Measurements from ENCODE around the gene STT3B.

The STT3B gene

DNA sequence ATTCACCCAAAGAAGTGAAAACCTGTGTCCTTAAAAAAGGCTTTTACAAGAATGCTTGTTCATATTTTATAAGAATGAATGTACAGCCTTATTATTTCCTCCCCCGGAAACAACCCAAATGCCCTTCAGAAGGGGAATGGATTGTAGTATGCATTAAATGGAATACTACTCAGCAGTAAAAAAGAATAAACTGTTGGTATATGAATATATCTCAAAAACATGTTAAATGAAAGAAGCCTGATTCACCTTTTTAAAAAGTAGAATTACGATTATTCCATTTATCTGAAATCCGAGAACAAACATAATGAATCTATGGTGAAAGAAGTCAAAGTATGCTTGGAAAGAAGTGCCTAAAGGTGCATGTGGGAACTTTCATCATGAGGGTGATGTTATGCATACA, 20.5 kb downstream of the STT3B start:
- no peak for TF ChIP-seq TAF1 (IDR thresholded peaks at IDR 0.05; ENCODE audit: borderline replicate concordance, low read depth, low read length)
- no peak for TF ChIP-seq POLR2AphosphoS5 (IDR thresholded peaks at IDR 0.05; ENCODE audit: low read depth, low read length)
- no peak for TF ChIP-seq POLR2A (IDR thresholded peaks at IDR 0.05; ENCODE audit: low read depth, low read length)
- FAIRE-seq (no peak), DNase-seq (ENCODE audit: insufficient read length) (no peak)

DNA sequence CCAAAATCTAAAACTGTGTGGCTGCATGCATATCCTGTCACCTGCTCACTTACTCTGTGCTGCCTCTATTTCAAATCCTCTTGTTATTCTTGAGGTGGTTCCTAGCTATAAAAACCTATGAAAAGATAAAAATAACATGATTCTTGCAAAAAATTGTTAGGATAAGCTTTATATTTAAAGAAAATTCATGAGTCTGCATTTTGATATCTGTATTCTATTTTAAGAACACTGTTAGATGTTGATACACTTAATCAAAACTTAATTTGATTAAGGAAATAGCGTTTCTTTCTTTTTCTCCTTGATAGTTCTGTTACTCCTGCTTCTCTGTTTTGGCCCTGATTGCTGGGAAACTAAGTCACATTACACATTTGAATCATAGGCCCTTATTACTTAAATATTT, 22.5 kb downstream of the STT3B start:
- FAIRE-seq: no peak
- TF ChIP-seq POLR2AphosphoS5 (IDR thresholded peaks at IDR 0.05; ENCODE audit: low read depth, low read length): no peak
- no peak for TF ChIP-seq TAF1 (IDR thresholded peaks at IDR 0.05; ENCODE audit: borderline replicate concordance, low read depth, low read length)
- no peak for TF ChIP-seq POLR2A (IDR thresholded peaks at IDR 0.05; ENCODE audit: low read depth, low read length)
- no peak for DNase-seq (ENCODE audit: insufficient read length)

DNA sequence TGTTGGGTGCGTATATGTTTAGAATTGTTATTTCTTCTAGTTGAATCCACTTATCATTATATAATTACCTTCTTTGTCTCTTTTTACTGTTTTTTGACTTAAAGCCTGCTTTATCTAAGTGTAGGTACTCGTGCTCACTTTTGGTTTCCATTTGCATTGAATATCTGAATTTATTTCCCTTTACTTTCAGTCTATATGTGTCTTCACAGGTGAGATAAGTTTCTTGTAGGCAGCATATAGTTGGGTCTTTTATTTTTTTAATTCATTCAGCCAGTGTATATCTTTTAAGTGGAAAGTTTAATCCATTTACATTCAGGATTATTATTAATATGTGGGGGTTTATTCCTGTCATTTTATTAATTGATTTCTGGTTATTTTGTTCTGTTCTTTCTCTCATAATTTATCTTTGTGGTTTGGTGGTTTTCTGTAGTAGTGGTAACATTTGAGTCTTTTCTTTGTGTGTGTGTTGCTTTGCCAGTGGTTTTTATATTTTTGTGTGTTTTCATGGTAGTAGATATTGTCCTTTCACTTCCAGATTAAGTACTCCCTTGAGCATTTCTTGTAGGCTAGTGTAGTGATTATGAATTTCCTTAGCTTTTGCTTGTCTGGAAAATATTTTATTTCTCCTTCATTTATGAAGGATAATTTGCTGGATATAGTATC, 27.3 kb downstream of the STT3B start:
- no peak for FAIRE-seq
- TF ChIP-seq TAF1 (IDR thresholded peaks at IDR 0.05; ENCODE audit: borderline replicate concordance, low read depth, low read length) (no peak), POLR2A (IDR thresholded peaks at IDR 0.05; ENCODE audit: low read depth, low read length) (no peak), POLR2AphosphoS5 (IDR thresholded peaks at IDR 0.05; ENCODE audit: low read depth, low read length) (no peak)
- DNase-seq (ENCODE audit: insufficient read length): no peak

DNA sequence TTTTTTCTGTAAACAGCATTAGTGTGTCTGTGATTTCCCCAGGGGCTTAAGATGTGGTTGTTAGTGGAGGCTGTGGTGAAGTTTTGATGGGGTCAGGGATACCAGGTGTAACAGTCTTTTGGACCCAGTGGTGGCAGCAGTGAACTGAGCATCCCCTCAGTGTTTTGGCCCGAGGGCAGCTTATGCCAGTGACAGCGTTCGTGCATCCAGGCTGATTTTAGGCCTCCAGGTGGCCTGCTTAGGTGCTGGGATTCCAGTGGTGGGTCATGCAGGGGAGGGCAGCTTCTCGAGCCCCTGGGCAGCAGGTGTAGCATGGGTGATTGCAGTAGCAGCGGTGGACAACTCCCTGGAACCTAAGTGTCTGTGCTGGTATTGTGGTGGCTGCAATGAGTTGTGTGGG, 29.2 kb downstream of the STT3B start:
- no peak for DNase-seq (ENCODE audit: insufficient read length)
- TF ChIP-seq TAF1 (IDR thresholded peaks at IDR 0.05; ENCODE audit: borderline replicate concordance, low read depth, low read length): no peak
- no peak for TF ChIP-seq POLR2A (IDR thresholded peaks at IDR 0.05; ENCODE audit: low read depth, low read length)
- no peak for TF ChIP-seq POLR2AphosphoS5 (IDR thresholded peaks at IDR 0.05; ENCODE audit: low read depth, low read length)
- no peak for FAIRE-seq

DNA sequence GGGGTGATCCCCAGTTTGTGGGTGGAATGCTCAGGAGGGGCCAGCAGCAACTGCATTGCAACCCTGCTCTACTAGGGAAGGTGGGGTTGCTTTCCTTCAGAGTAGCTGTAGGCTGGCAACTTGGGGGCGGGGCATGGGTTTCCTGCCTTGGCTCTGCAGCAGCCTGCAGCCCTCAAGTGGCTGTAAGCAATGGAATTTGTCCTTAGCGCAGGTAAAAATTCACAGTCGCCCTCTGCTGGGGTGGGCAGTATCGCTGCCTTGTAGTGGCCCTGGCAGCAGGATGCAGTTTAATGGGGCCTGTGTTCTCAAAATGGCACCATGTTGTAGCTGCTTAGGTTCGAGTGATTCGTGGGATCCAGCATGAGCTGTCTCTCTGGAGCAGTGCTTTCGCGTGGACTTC, 29.8 kb downstream of the STT3B start:
- FAIRE-seq (no peak), DNase-seq (ENCODE audit: insufficient read length) (no peak)
- TF ChIP-seq TAF1 (IDR thresholded peaks at IDR 0.05; ENCODE audit: borderline replicate concordance, low read depth, low read length) (no peak), POLR2A (IDR thresholded peaks at IDR 0.05; ENCODE audit: low read depth, low read length) (no peak), POLR2AphosphoS5 (IDR thresholded peaks at IDR 0.05; ENCODE audit: low read depth, low read length) (no peak)

DNA sequence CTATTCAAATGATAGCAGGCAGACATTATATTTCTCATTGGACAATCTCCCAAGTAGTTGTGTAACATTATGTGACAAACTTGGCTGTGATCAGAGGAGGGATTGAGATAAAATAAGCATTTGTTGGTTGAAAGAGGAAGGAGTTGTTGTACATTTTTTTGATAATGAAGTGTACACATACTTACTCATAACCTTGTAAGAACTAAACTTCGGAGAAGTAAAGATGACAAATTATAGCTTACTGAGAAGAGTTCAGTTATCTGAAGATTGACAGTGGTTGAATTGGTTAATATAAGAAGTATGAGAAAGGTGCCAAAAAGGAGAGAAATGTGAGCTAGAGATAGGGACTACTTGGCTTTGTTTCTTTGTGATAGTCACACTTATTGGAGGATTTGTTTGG, 32.6 kb downstream of the STT3B start:
- FAIRE-seq (no peak), DNase-seq (ENCODE audit: insufficient read length) (no peak)
- TF ChIP-seq TAF1 (IDR thresholded peaks at IDR 0.05; ENCODE audit: borderline replicate concordance, low read depth, low read length) (no peak), POLR2A (IDR thresholded peaks at IDR 0.05; ENCODE audit: low read depth, low read length) (no peak), POLR2AphosphoS5 (IDR thresholded peaks at IDR 0.05; ENCODE audit: low read depth, low read length) (no peak)

DNA sequence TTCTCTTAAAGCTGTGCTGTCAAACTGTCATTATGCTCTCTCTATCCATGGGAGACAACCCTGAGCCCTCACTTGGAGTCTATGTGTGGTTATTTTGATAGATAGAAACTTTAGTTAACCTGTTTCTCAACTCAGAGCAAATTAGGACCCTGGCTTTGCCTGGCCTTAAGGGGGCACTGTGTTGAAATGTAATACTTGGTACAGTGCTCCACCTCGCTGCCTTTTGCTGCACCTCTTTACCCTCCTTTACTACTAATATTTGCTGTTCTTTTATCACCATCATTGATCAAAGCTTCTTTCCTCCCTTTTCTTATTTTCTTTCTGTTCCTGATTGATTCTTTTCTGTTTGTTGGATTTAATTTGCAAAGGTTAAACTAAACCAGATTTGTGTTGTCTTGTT, 34.3 kb downstream of the STT3B start:
- no peak for TF ChIP-seq POLR2A (IDR thresholded peaks at IDR 0.05; ENCODE audit: low read depth, low read length)
- no peak for TF ChIP-seq POLR2AphosphoS5 (IDR thresholded peaks at IDR 0.05; ENCODE audit: low read depth, low read length)
- no peak for TF ChIP-seq TAF1 (IDR thresholded peaks at IDR 0.05; ENCODE audit: borderline replicate concordance, low read depth, low read length)
- peak; percentile 82 for FAIRE-seq
- DNase-seq (ENCODE audit: insufficient read length): no peak

DNA sequence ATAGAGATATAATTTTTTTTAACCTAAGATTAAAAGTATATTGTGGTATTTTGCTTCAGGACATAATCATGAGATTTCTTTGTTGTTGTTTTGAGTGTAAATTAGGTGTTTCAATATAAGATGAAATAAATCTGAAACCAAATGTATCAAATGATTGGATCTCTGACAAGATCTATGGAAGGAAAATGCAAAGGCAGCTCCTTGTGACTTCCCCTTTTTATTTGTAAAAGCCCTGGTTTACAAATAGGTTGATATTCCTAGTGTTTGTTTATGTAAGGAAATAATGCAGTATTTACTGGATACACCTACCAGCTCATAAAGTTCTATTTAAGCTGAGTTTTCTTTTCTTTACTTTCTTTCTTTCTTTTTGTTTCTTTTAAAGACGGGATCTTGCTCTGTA, 35.9 kb downstream of the STT3B start:
- FAIRE-seq: no peak
- TF ChIP-seq TAF1 (IDR thresholded peaks at IDR 0.05; ENCODE audit: borderline replicate concordance, low read depth, low read length) (no peak), POLR2A (IDR thresholded peaks at IDR 0.05; ENCODE audit: low read depth, low read length) (no peak), POLR2AphosphoS5 (IDR thresholded peaks at IDR 0.05; ENCODE audit: low read depth, low read length) (no peak)
- DNase-seq (ENCODE audit: insufficient read length): no peak

DNA sequence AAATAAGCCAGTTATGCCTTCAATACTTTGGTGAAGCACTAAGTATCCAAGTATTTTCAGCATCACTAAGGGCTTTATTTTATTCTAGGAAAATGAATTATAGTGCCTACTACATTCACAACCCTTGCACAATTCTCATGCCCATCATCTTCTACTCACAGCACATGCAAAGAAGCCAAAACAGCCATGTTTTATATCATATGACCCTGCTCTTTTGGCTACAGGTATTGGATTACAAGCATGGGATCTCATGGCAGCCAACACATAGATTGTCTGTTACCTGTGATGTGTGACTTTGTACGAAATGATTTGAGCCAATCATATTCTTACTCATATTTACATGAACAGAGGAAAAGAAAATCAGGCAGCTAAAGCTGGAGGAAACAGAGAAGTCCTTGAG, 38.6 kb downstream of the STT3B start:
- FAIRE-seq: peak; percentile 30
- TF ChIP-seq POLR2A (IDR thresholded peaks at IDR 0.05; ENCODE audit: low read depth, low read length): no peak
- TF ChIP-seq POLR2AphosphoS5 (IDR thresholded peaks at IDR 0.05; ENCODE audit: low read depth, low read length): no peak
- no peak for TF ChIP-seq TAF1 (IDR thresholded peaks at IDR 0.05; ENCODE audit: borderline replicate concordance, low read depth, low read length)
- DNase-seq (ENCODE audit: insufficient read length): no peak

DNA sequence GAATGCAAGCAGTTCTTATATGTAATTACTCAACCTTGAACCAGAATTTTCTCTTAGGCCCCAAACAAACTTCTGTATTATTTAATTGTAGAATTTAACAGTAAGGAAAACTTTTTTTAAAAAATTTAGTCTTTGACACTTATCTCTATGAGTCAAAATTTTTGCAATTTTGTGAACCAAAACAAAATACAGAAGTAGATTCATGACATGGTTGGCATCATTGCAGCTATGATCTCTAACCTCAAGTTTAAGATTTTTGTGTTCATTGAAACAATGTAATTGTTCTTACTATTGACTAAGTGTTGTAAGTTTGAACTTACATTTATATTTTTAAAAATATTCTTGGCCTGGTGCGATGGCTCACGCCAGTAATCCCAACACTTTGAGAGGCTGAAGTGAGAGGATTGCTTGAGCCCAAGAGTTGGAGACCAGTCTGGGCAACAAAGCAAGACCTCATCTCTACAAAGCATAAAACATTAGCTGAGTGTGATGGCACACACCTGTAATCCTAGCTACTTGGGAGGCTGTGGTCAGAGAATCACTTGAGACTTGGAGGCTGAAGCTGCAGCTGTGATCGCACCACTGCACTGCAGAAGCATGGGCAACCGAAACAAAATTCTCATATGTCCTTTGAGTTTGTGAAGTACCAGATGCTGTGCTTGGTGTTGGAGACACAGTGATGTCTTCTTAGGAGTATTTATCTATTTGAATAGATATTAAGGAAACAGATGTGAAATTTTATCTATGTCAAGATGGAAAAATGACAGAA, 39.7 kb downstream of the STT3B start:
- no peak for DNase-seq (ENCODE audit: insufficient read length)
- TF ChIP-seq POLR2AphosphoS5 (IDR thresholded peaks at IDR 0.05; ENCODE audit: low read depth, low read length) (no peak), TAF1 (IDR thresholded peaks at IDR 0.05; ENCODE audit: borderline replicate concordance, low read depth, low read length) (no peak), POLR2A (IDR thresholded peaks at IDR 0.05; ENCODE audit: low read depth, low read length) (no peak)
- peak; percentile 21 for FAIRE-seq

DNA sequence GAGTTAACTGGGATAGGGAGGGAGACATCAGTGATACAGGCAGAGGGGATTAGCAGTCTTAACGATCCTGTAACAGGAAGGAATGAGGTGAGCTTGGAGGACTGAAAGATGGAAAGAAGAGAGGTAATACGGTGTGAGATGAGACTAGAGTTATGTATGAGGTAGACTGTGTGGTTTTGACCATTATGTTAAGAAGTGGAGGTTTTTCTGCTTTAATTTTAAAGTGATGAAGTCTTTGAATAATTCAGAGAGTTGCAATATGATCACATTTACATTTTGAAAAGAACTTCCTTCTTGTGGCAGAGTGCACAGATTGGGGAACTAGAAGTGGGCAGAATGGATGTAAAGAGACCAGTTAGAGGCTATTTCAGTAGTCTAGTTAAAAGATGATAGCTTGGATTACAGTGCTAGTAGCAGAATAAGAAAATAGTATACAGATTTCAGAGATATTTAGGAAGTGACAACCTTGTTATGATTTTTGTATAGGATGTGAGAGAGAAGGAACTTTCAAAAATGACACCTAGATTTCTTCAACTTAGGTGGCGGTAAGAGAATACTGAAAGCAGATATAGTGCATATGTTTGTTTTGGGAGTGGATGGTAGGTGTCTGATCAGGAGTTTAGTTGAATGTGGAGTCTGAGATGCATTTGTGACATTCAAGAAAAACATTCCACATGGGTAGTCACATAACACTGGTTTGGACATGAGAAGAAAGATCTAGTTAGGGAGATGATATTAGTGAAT, 40.5 kb downstream of the STT3B start:
- TF ChIP-seq POLR2A (IDR thresholded peaks at IDR 0.05; ENCODE audit: low read depth, low read length): no peak
- TF ChIP-seq TAF1 (IDR thresholded peaks at IDR 0.05; ENCODE audit: borderline replicate concordance, low read depth, low read length): no peak
- no peak for TF ChIP-seq POLR2AphosphoS5 (IDR thresholded peaks at IDR 0.05; ENCODE audit: low read depth, low read length)
- peak; percentile 60 for FAIRE-seq
- DNase-seq (ENCODE audit: insufficient read length): no peak

Data from GM12892 (cell line).